Activated CD8-positive, alpha-beta T cell treated with anti-CD3 and anti-CD28 coated beads, Interleukin-2, amount 10 ng/mL, durations not matched to agents 7 days and 5 days (primary cell): ENCODE measurements around the gene RARA. TPM values are rescaled to one million over a fixed set of nuclear protein-coding genes. Genes with fewer than 3 reads are reported as not detected.

ENCODE experiments used
- ATAC-seq: fragments of 150-1000 bp; cut with Tn5 transposase; one replicate; pipeline ENCODE4 v1.10.0; 2021; ENCODE audit warnings: moderate library complexity
- CTCF ChIA-PET: fragments of 350-600 bp; sonication (Branson Sonifier 250); formaldehyde crosslinking; loops from one replicate; lab custom pipeline; 2021; ENCODE audit warnings: antibody characterized with exemption; lab: Charles Lee
- POLR2A ChIA-PET: fragments of 350-600 bp; sonication (Branson Sonifier 250); formaldehyde crosslinking; loops from one replicate; lab custom pipeline; 2021; ENCODE audit warnings: antibody characterized with exemption; lab: Charles Lee
- DNase-seq: peaks from one replicate; pipeline ENCODE4 v3.0.0-alpha.2; 2020
- H3K27ac Mint-ChIP-seq: one replicate; pipeline ENCODE4 v1.8.0; 2021; ENCODE audit warnings: mild to moderate bottlenecking, mixed read lengths
- H3K27me3 Mint-ChIP-seq: one replicate; pipeline ENCODE4 v1.8.0; 2021; ENCODE audit warnings: low read depth, mixed read lengths
- H3K36me3 Mint-ChIP-seq: one replicate; pipeline ENCODE4 v1.8.0; 2021; ENCODE audit warnings: low read depth, mixed read lengths
- H3K4me1 Mint-ChIP-seq: one replicate; pipeline ENCODE4 v1.8.0; 2021; ENCODE audit warnings: low read depth, mixed read lengths
- H3K4me3 Mint-ChIP-seq: one replicate; pipeline ENCODE4 v1.8.0; 2021; ENCODE audit warnings: mild to moderate bottlenecking, mixed read lengths
- H3K9me3 Mint-ChIP-seq: one replicate; pipeline ENCODE4 v1.8.0; 2022; ENCODE audit warnings: mixed read lengths; ENCODE audit not compliant: insufficient read depth
- total RNA-seq, 2 experiments: library from RNA; stranded (reverse); gene quantifications; one replicate each; pipeline ENCODE4 v1.2.3, GENCODE V29; 2021

Gene RARA
- total RNA-seq, 2 experiments from 2014 or later = 61.1 to 63.2 TPM

DNA sequence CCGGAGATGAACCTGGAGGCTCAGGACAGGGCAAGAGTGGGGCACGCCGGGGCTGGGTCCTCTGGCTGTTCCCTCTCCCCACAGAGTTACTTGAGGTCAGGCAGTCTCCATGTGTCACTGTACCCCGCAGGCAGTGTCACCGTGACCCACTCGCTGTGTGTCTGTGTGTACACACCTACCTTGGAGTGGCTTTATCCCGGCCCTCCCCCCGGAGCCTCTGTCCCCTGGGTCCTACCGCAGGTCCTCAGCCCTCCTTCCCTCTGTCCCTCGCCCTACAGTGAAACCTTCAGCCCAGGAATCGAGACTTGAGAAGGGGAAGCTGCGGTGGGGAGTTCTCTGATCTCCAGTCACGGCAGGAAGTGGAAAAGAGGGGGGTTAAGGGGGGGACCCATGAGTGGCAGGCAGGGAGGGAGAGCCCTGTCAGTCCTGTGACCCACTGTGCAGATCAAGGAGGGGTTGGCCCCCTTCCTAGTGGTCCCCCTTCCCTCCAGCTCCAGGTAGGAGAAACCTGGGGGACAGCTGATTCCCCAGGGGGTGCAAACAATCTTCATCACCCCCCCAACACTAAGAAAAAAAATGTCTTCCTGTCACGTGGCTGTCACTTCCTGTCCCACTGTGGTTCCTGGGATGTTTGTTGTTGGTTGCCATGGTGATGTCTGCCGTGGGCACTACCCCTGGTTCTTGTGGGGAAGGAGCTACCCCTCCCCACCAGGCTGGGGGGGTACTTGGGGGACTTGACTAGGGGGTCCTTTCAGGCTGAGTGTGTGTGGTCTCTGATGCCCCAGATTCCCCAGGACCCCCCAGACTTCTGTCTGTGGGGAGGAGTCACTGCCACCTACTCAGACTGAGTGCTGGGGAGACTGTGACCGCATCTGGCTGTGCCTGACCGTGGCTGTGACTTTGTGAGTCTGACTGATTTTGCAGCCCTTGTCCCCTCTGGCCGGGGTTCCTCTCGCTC, 13.7 kb downstream of the RARA start:
- ATAC-seq (peak; percentile 53), DNase-seq (peak; percentile 93)
- Mint-ChIP-seq H3K27me3 (no peaks in the 10 kb centered on the region), H3K4me3 (peak overlapping the region; percentile 95), H3K9me3 (no peaks in the 10 kb centered on the region), H3K27ac (peak overlapping the region; percentile 98), H3K36me3 (peaks cover 56% of the 10 kb centered on the region), H3K4me1 (peaks cover 78% of the 10 kb centered on the region)
- POLR2A ChIA-PET = interaction anchor here (0.6 to 2.7 kb wide), 18 partner anchors 8 to 240 kb away, joined by 3 to 20 read pairs (median 4); partner anchors contain the start of genes CDC6, NR1D1, RARA and TOP2A
- CTCF ChIA-PET = interaction anchor here (0.8 to 2.7 kb wide), 11 partner anchors 10 to 211 kb away, joined by 3 to 14 read pairs (median 4); no protein-coding TSS in a partner anchor

GRCh38 chr17:40323391-40324381, 14.7 kb downstream of the RARA start:
- peaks cover 86% of the 10 kb centered on the region for H3K4me1 Mint-ChIP-seq
- peak overlapping the region; percentile 98 for H3K27ac Mint-ChIP-seq
- CTCF ChIA-PET = interaction anchor here (0.9 to 2.7 kb wide), 10 partner anchors 10 to 217 kb away, joined by 3 to 14 read pairs (median 4); no protein-coding TSS in a partner anchor
- H3K36me3 Mint-ChIP-seq = peaks cover 60% of the 10 kb centered on the region
- ATAC-seq (peak; percentile 9), DNase-seq (peak; percentile 72)
- peak overlapping the region; percentile 95 for H3K4me3 Mint-ChIP-seq
- H3K9me3 Mint-ChIP-seq = no peaks in the 10 kb centered on the region
- POLR2A ChIA-PET = interaction anchor here (0.6 to 2.7 kb wide), 13 partner anchors 9 to 168 kb away, joined by 3 to 20 read pairs (median 4); partner anchors contain the start of genes RARA and TOP2A
- no peaks in the 10 kb centered on the region for H3K27me3 Mint-ChIP-seq

GRCh38 chr17:40325156-40326013, 16.4 kb downstream of the RARA start:
- ATAC-seq (no peak), DNase-seq (peak; percentile 36)
- H3K36me3 Mint-ChIP-seq = peaks cover 52% of the 10 kb centered on the region

GRCh38 chr17:40326014-40326831, 17.2 kb downstream of the RARA start:
- peaks cover 50% of the 10 kb centered on the region for H3K36me3 Mint-ChIP-seq

More at GRCh38 chr17:40325156-40326013, 16.4 kb downstream of the RARA start:
- POLR2A ChIA-PET = interaction anchor here (0.8 to 2.5 kb wide), 8 partner anchors 8 to 29 kb away, joined by 3 to 8 read pairs (median 6); no protein-coding TSS in a partner anchor
- Mint-ChIP-seq H3K4me3 (peak overlapping the region; percentile 71), H3K27ac (peak overlapping the region; percentile 98), H3K9me3 (no peaks in the 10 kb centered on the region), H3K27me3 (no peaks in the 10 kb centered on the region), H3K4me1 (peaks cover 92% of the 10 kb centered on the region)
- CTCF ChIA-PET = interaction anchor here (0.6 to 3.0 kb wide), 14 partner anchors 8 to 295 kb away, joined by 3 to 18 read pairs (median 3); no protein-coding TSS in a partner anchor

DNA sequence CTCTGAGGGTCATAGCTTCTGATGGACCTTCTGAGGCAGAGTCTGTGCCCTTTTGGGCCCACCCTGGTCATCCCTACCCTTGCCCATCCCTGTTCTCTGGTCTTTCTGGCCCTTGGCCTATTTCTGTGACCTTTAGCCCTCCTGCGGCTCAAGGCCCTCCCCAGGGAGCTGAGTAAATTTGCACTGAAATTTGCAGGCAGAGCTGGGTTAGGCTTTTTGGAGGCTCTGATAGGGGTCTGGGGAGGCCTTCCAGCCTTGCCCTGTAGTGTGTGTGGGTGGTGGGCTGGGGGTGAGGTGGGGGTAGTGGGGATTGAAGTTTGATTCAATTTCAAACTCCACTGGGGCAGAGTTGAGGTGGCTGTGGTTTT, 17.8 kb downstream of the RARA start:
- ChIA-PET POLR2A (interaction anchor here (0.8 to 2.5 kb wide), 9 partner anchors 8 to 1361 kb away, joined by 3 to 8 read pairs (median 6); partner anchors contain the start of genes CDC6 and EIF1), CTCF (interaction anchor here (1.0 to 3.0 kb wide), 9 partner anchors 8 to 233 kb away, joined by 3 to 18 read pairs (median 4); no protein-coding TSS in a partner anchor)
- no peak for DNase-seq
- no peaks in the 10 kb centered on the region for H3K27me3 Mint-ChIP-seq
- H3K4me1 Mint-ChIP-seq = peaks cover 93% of the 10 kb centered on the region
- H3K36me3 Mint-ChIP-seq = peaks cover 54% of the 10 kb centered on the region
- ATAC-seq = no peak
- no peaks in the 10 kb centered on the region for H3K9me3 Mint-ChIP-seq
- H3K4me3 Mint-ChIP-seq = peak overlapping the region; percentile 71
- H3K27ac Mint-ChIP-seq = peak overlapping the region; percentile 98

More at GRCh38 chr17:40326014-40326831, 17.2 kb downstream of the RARA start:
- no peaks in the 10 kb centered on the region for H3K9me3 Mint-ChIP-seq
- ChIA-PET POLR2A (interaction anchor here (0.8 to 2.5 kb wide), 8 partner anchors 10 to 1362 kb away, joined by 3 to 8 read pairs (median 6); partner anchors contain the start of gene EIF1), CTCF (interaction anchor here (0.6 to 3.0 kb wide), 13 partner anchors 7 to 294 kb away, joined by 3 to 18 read pairs (median 3); no protein-coding TSS in a partner anchor)
- no peaks in the 10 kb centered on the region for H3K27me3 Mint-ChIP-seq
- peak overlapping the region; percentile 71 for H3K4me3 Mint-ChIP-seq
- DNase-seq (peak; percentile 71), ATAC-seq (no peak)
- peak overlapping the region; percentile 98 for H3K27ac Mint-ChIP-seq
- H3K4me1 Mint-ChIP-seq = peaks cover 92% of the 10 kb centered on the region

DNA sequence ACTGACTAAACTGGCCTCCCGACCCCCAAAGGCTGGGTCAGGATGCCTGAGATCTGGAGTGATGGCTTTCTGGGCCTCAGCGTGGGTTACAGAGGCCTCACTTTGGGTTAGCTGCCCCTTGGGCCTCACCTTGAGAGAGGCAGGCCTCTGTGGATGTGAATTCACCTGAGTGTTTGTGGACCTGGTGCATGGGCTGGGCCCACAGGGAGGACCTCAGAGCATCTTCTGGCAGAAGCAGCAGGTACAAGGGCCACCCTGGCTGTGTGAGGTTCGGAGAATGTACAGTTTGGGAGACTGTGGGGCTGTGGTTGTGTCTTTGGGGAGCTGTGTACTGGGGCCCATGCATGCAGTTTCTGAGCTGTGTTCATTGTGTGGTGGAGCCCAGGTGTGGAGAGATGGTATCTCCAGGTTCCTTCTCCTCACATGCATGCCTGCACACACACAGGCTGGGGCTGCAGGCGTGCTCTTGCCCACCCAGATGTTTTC, 18.3 kb downstream of the RARA start:
- POLR2A ChIA-PET = interaction anchor here (0.7 to 2.5 kb wide), 7 partner anchors 8 to 108 kb away, joined by 3 to 7 read pairs (median 5); partner anchors contain the start of genes CDC6 and WIPF2
- peak overlapping the region; percentile 71 for H3K4me3 Mint-ChIP-seq
- ATAC-seq = no peak

DNA sequence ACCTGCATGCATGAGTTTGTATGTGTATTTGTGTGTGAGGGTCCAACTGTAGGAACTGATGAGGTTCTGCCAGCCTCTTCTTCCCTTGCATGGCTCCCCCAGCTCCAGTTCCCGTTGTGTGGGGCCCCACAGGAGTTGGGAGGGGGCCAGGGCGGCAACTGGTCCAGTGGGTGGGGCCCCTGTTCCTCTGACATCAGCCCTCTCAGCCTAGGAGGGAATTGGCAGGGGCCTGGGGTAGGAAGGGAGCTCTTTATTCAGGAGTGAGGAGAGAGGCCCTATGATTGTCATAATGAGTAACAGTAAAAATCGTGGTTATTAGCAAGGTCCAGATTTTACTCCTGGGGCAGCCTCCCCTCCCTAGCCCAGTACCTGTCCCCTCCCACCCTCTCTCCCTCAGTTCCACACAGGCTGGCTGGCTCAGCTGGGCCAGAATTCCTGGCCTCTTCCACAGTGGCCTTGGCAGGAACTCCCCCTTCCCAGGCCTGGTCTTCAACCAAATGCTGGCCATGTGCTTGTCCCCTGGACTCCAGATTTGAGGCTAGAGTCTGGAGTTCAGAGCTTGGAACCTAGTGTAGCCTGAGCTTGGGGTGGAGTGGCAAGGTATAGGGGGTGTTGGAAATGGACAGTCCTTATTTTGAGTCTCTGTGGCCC, 18.9 kb downstream of the RARA start:
- Mint-ChIP-seq H3K4me1 (peaks cover 93% of the 10 kb centered on the region), H3K4me3 (peak overlapping the region; percentile 71), H3K36me3 (peaks cover 52% of the 10 kb centered on the region), H3K9me3 (no peaks in the 10 kb centered on the region), H3K27ac (peak overlapping the region; percentile 98), H3K27me3 (no peaks in the 10 kb centered on the region)
- CTCF ChIA-PET = interaction anchor here (1.0 to 3.0 kb wide), 10 partner anchors 9 to 232 kb away, joined by 3 to 18 read pairs (median 6); no protein-coding TSS in a partner anchor
- POLR2A ChIA-PET = interaction anchor here (0.7 to 2.5 kb wide), 6 partner anchors 9 to 109 kb away, joined by 3 to 7 read pairs (median 6); partner anchors contain the start of genes CDC6 and WIPF2
- no peak for DNase-seq
- ATAC-seq = no peak

More for the DNA sequence above, 18.3 kb downstream of the RARA start:
- peaks cover 92% of the 10 kb centered on the region for H3K4me1 Mint-ChIP-seq
- peak overlapping the region; percentile 98 for H3K27ac Mint-ChIP-seq
- peaks cover 50% of the 10 kb centered on the region for H3K36me3 Mint-ChIP-seq
- no peaks in the 10 kb centered on the region for H3K9me3 Mint-ChIP-seq
- CTCF ChIA-PET = interaction anchor here (1.0 to 3.0 kb wide), 8 partner anchors 8 to 233 kb away, joined by 3 to 18 read pairs (median 5); no protein-coding TSS in a partner anchor
- no peaks in the 10 kb centered on the region for H3K27me3 Mint-ChIP-seq
- peak; percentile 42 for DNase-seq

DNA sequence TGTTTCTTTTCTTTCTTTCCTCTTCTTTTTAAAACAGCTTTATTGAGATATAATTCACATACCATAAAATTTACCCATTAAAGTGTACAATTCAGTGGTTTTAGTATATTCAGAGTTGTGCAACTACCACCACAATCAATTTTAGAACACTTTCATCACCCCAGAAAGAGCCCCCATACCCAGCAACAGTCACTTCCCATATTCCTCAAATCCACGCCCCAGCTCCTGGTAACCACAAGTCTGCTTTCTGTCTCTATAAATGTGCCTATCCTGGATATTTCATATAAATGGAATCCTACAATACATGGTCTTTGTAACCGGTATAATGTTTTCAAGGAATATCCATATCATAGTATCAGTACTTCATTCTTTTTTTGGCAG, 19.4 kb downstream of the RARA start:
- H3K27ac Mint-ChIP-seq = peak overlapping the region; percentile 66
- POLR2A ChIA-PET = interaction anchor here (1.4 to 1.7 kb wide), 3 partner anchors 10 to 40 kb away, joined by 5 to 7 read pairs (median 6); partner anchors contain the start of gene CDC6
- peaks cover 93% of the 10 kb centered on the region for H3K4me1 Mint-ChIP-seq
- H3K36me3 Mint-ChIP-seq = peaks cover 57% of the 10 kb centered on the region
- ATAC-seq = no peak
- DNase-seq = no peak
- CTCF ChIA-PET = interaction anchor here (1.0 to 3.0 kb wide), 8 partner anchors 11 to 232 kb away, joined by 3 to 18 read pairs (median 6); no protein-coding TSS in a partner anchor
- no peaks in the 10 kb centered on the region for H3K27me3 Mint-ChIP-seq
- H3K9me3 Mint-ChIP-seq = no peaks in the 10 kb centered on the region
- H3K4me3 Mint-ChIP-seq = peak overlapping the region; percentile 54
